ENCODE measurements around the gene TINCR. TPM values are rescaled to one million over a fixed set of nuclear protein-coding genes. Genes with fewer than 3 reads are reported as not detected.

Gene TINCR
- polyA plus RNA-seq, 1 of the 3 experiments (the other 2 are of a cell fraction): 0.02 TPM

GRCh38 chr19:5578097-5578846 lies 10.5 kb upstream of the TINCR start:
- WGBS (ENCODE audit: low lambda C conversion rate): 18% methylated on average over 21 of the region's 28 CpGs
- peak; percentile 95 for DNase-seq
- Histone ChIP-seq H4K20me1 (ENCODE audit: insufficient read depth) (no peaks in the 10 kb centered on the region), H3K9me3 (no peaks in the 10 kb centered on the region), H3K9ac (no peak overlapping the region), H3K4me2 (peak overlapping the region; percentile 47; the same call in 1 of the 2 replicates), H3K27me3 (ENCODE audit: insufficient read depth) (no peaks in the 10 kb centered on the region), H3K4me1 (ENCODE audit: control insufficient read depth in 1 of 2, insufficient read depth in 2 of 2, low read depth in 1 of 2, low read length in 1 of 2) (peaks cover 3 to 7% of the 10 kb centered on the region in 2 experiments; a peak in 1 of 4 replicates), H3K9me2 (no peaks in the 10 kb centered on the region), H2AFZ (ENCODE audit: low read depth) (peak overlapping the region; percentile 25; the same call in 1 of the 2 replicates), H3K27ac (ENCODE audit: low read depth in 2 of 2, low read length in 1 of 2) (no peak overlapping the region), H3K4me3 (ENCODE audit: low read depth in 2 of 2, low read length in 1 of 2) (no peak overlapping the region; a peak in 1 of 4 replicates), H3F3A (replicated peaks; ENCODE audit: insufficient read depth) (peaks cover 2% of the 10 kb centered on the region), H3K36me3 (replicated peaks in 1 of 2; ENCODE audit: control insufficient read depth in 1 of 2, insufficient read depth in 2 of 2, low read length in 1 of 2) (no peaks in the 10 kb centered on the region), H3K79me2 (ENCODE audit: insufficient read depth) (no peaks in the 10 kb centered on the region)
- POLR2A ChIA-PET: no interaction called here
- TF ChIP-seq MXI1 (IDR thresholded peaks at IDR 0.05; ENCODE audit: low read depth, low read length): no peak
- TF ChIP-seq, protein P1, sequence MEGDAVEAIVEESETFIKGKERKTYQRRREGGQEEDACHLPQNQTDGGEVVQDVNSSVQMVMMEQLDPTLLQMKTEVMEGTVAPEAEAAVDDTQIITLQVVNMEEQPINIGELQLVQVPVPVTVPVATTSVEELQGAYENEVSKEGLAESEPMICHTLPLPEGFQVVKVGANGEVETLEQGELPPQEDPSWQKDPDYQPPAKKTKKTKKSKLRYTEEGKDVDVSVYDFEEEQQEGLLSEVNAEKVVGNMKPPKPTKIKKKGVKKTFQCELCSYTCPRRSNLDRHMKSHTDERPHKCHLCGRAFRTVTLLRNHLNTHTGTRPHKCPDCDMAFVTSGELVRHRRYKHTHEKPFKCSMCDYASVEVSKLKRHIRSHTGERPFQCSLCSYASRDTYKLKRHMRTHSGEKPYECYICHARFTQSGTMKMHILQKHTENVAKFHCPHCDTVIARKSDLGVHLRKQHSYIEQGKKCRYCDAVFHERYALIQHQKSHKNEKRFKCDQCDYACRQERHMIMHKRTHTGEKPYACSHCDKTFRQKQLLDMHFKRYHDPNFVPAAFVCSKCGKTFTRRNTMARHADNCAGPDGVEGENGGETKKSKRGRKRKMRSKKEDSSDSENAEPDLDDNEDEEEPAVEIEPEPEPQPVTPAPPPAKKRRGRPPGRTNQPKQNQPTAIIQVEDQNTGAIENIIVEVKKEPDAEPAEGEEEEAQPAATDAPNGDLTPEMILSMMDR (IDR thresholded peaks at IDR 0.05): peak; percentile 92
- no peak for TF ChIP-seq NRF1 (IDR thresholded peaks at IDR 0.05; ENCODE audit: low read depth, low read length)
- TF ChIP-seq JUND (IDR thresholded peaks at IDR 0.05): no peak
- peak; percentile 90 for TF ChIP-seq RAD21 (IDR thresholded peaks at IDR 0.05; ENCODE audit: low read length)
- TF ChIP-seq, protein P2, sequence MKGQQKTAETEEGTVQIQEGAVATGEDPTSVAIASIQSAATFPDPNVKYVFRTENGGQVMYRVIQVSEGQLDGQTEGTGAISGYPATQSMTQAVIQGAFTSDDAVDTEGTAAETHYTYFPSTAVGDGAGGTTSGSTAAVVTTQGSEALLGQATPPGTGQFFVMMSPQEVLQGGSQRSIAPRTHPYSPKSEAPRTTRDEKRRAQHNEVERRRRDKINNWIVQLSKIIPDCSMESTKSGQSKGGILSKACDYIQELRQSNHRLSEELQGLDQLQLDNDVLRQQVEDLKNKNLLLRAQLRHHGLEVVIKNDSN (IDR thresholded peaks at IDR 0.05; ENCODE audit: borderline replicate concordance, low read depth): no peak
- peak; percentile 67 for TF ChIP-seq CHD2 (IDR thresholded peaks at IDR 0.05; ENCODE audit: low read length, partially characterized antibody)
- TF ChIP-seq RCOR1 (IDR thresholded peaks at IDR 0.05; ENCODE audit: low read length): 0 out of 2 replicates have a peak, but pooled peaks have one; percentile 10
- TF ChIP-seq SMC3 (IDR thresholded peaks at IDR 0.05; ENCODE audit: low read depth, low read length): peak; percentile 67
- CTCF ChIA-PET: interaction anchor here (0.6 to 2.8 kb wide), 12 partner anchors 11 to 530 kb away, joined by 3 to 16 read pairs (median 3); no protein-coding TSS in a partner anchor

GRCh38 chr19:5575590-5575989 lies 7.8 kb upstream of the TINCR start:
- Histone ChIP-seq H3K27me3 (ENCODE audit: insufficient read depth) (no peaks in the 10 kb centered on the region), H3K36me3 (replicated peaks in 1 of 2; ENCODE audit: control insufficient read depth in 1 of 2, insufficient read depth in 2 of 2, low read length in 1 of 2) (no peaks in the 10 kb centered on the region), H3K4me2 (no peak overlapping the region), H3K79me2 (ENCODE audit: insufficient read depth) (no peaks in the 10 kb centered on the region), H4K20me1 (ENCODE audit: insufficient read depth) (no peaks in the 10 kb centered on the region), H3K9me2 (no peaks in the 10 kb centered on the region), H3K9me3 (no peaks in the 10 kb centered on the region), H3K27ac (ENCODE audit: low read depth in 2 of 2, low read length in 1 of 2) (no peak overlapping the region), H3F3A (replicated peaks; ENCODE audit: insufficient read depth) (peaks cover 2% of the 10 kb centered on the region), H3K4me1 (ENCODE audit: control insufficient read depth in 1 of 2, insufficient read depth in 2 of 2, low read depth in 1 of 2, low read length in 1 of 2) (peaks cover 3 to 7% of the 10 kb centered on the region in 2 experiments; a peak in 1 of 4 replicates), H3K4me3 (ENCODE audit: low read depth in 2 of 2, low read length in 1 of 2) (no peak overlapping the region), H2AFZ (ENCODE audit: low read depth) (no peak overlapping the region), H3K9ac (no peak overlapping the region)
- no peak for DNase-seq
- WGBS (ENCODE audit: low lambda C conversion rate): 78% methylated on average over 6 of the region's 6 CpGs
- ChIA-PET CTCF (interaction anchor here (1.0 kb wide), 1 partner anchor 28 kb away, joined by 4 read pairs; no protein-coding TSS in a partner anchor), POLR2A (no interaction called here)
- TF ChIP-seq FOXJ3 (CRISPR knock-in tag; IDR thresholded peaks at IDR 0.05) (no peak), RCOR1 (IDR thresholded peaks at IDR 0.05; ENCODE audit: low read length) (no peak), EP300 (IDR thresholded peaks at IDR 0.05; ENCODE audit: borderline replicate concordance in 1 of 2, low read depth in 1 of 2, low read length in 1 of 2) (no peak), MXI1 (IDR thresholded peaks at IDR 0.05; ENCODE audit: low read depth, low read length) (no peak), RFX5 (IDR thresholded peaks at IDR 0.05; ENCODE audit: low read length) (no peak), RXRA (IDR thresholded peaks at IDR 0.05; ENCODE audit: borderline replicate concordance, low read depth) (no peak)
- TF ChIP-seq, protein P2 (IDR thresholded peaks at IDR 0.05; ENCODE audit: borderline replicate concordance, low read depth): no peak
- TF ChIP-seq, protein P3, sequence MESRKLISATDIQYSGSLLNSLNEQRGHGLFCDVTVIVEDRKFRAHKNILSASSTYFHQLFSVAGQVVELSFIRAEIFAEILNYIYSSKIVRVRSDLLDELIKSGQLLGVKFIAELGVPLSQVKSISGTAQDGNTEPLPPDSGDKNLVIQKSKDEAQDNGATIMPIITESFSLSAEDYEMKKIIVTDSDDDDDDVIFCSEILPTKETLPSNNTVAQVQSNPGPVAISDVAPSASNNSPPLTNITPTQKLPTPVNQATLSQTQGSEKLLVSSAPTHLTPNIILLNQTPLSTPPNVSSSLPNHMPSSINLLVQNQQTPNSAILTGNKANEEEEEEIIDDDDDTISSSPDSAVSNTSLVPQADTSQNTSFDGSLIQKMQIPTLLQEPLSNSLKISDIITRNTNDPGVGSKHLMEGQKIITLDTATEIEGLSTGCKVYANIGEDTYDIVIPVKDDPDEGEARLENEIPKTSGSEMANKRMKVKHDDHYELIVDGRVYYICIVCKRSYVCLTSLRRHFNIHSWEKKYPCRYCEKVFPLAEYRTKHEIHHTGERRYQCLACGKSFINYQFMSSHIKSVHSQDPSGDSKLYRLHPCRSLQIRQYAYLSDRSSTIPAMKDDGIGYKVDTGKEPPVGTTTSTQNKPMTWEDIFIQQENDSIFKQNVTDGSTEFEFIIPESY (IDR thresholded peaks at IDR 0.05; ENCODE audit: borderline replicate concordance, low read depth): no peak
